Measurements from ENCODE around the gene SAC3D1.

- TF ChIP-seq CTCF (IDR thresholded peaks at IDR 0.05) = no peak
- no peak for TF ChIP-seq POLR2A (IDR thresholded peaks at IDR 0.05)
Observed at GRCh38 chr11:64998690-64999431, 42.1 kb upstream of the SAC3D1 start.

Measured in adrenal gland (tissue), 5 donors.